Panc1 (cell line): ENCODE measurements around the gene AKAP9. TPM values are rescaled to one million over a fixed set of nuclear protein-coding genes. Genes with fewer than 3 reads are reported as not detected.
"Not testable (repeated sequence)": the region's sequence is repeated elsewhere in the genome, so short reads cannot be mapped to it uniquely, and the experiment has no call there.

ENCODE experiments used
- ATAC-seq: fragments of 200-7000 bp; cut with Tn5 transposase; 2 replicates; pipeline ENCODE4 v1.9.1; 2020; ENCODE audit warnings: mild to moderate bottlenecking, moderate library complexity
- BruUV-seq: library from RNA; stranded (reverse); fragments of 400-500 nt; replicated peaks from 2 replicates; lab custom pipeline; 2021; lab: Mats Ljungman, UMichigan
- CTCF ChIA-PET: fragments of 300-600 bp; sonication (Branson Sonifier 250); formaldehyde crosslinking; loops from one replicate; lab custom pipeline; 2022; ENCODE audit warnings: antibody characterized with exemption; lab: Charles Lee
- POLR2A ChIA-PET: fragments of 300-600 bp; sonication (Branson Sonifier 250); formaldehyde crosslinking; loops from one replicate; lab custom pipeline; 2022; ENCODE audit warnings: antibody characterized with exemption; lab: Charles Lee
- DNase-seq: peaks from one replicate; pipeline ENCODE4 v3.0.0-alpha.2; 2010; ENCODE audit warnings: low read depth, low spot score
- H3K27ac ChIP-seq: 2 replicates; pipeline ENCODE4 v1.5.1; 2011; ENCODE audit warnings: mild to moderate bottlenecking, low read length, inconsistent platforms
- H3K27me3 ChIP-seq: fragments of 200-500 bp; sonication (Bioruptor generic); 2 replicates; pipeline ENCODE4 v1.6.0; 2014; ENCODE audit warnings: low read length, inconsistent platforms; ENCODE audit not compliant: control insufficient read depth, insufficient read depth
- H3K36me3 ChIP-seq: fragments of 200-500 bp; sonication (Bioruptor generic); 2 replicates; pipeline ENCODE4 v1.5.1; 2014; ENCODE audit warnings: inconsistent platforms, mild to moderate bottlenecking, low read length, moderate library complexity; ENCODE audit not compliant: control insufficient read depth, insufficient read depth
- H3K4me1 ChIP-seq: 2 replicates; pipeline ENCODE4 v1.5.1; 2011; ENCODE audit warnings: inconsistent platforms, mild to moderate bottlenecking, low read length, moderate library complexity; ENCODE audit not compliant: control insufficient read depth, insufficient read depth
- H3K4me3 ChIP-seq, 2 experiments: 2 replicates each; pipeline ENCODE4 v1.5.1; 2011 to 2012; ENCODE audit warnings: low read depth in 2 of 2, low read length in 2 of 2, mild to moderate bottlenecking in 2 of 2, inconsistent platforms in 1 of 2, moderate library complexity in 1 of 2
- H3K9me3 ChIP-seq: fragments of 200-500 bp; sonication (Bioruptor generic); 2 replicates; pipeline ENCODE4 v1.5.1; 2014; ENCODE audit warnings: low read depth, mild to moderate bottlenecking, inconsistent platforms, low read length, moderate library complexity; ENCODE audit not compliant: control insufficient read depth, insufficient read depth
- CTCF ChIP-seq: fragments of 450-650 bp; IDR thresholded peaks from 2 replicates; pipeline ENCODE4 v1.5.1; 2017; ENCODE audit warnings: mild to moderate bottlenecking
- POLR2AphosphoS5 ChIP-seq: IDR thresholded peaks from 2 replicates; pipeline ENCODE4 v1.6.1; 2012; ENCODE audit warnings: mild to moderate bottlenecking, low read depth, low read length, moderate library complexity
- REST ChIP-seq, 2 experiments: IDR thresholded peaks; 2 replicates each; pipeline ENCODE4 v1.6.1; 2011 to 2012; ENCODE audit warnings: low read depth in 2 of 2, control low read depth in 1 of 2, low read length in 1 of 2, mild to moderate bottlenecking in 1 of 2, moderate library complexity in 1 of 2; ENCODE audit not compliant: insufficient read depth in 1 of 2
- SIN3A ChIP-seq: IDR thresholded peaks from 2 replicates; pipeline ENCODE4 v1.6.1; 2012; ENCODE audit warnings: low read depth, mild to moderate bottlenecking, low read length, moderate library complexity, borderline replicate concordance; ENCODE audit not compliant: insufficient read depth
- TCF7L2 ChIP-seq: IDR thresholded peaks from 2 replicates; pipeline ENCODE4 v1.6.1; 2011; ENCODE audit warnings: mild to moderate bottlenecking, low read depth, low read length, inconsistent platforms
- in situ Hi-C: cut with HindIII; loops from 2 replicates; pipeline ENCODE4 v1.10.0; 2016; ENCODE audit warnings: low sequenced_read_pairs, low pct_unique_long_range_greater_than_20kb
- intact Hi-C: fragments of 100-400 bp; cut with micrococcal nuclease; formaldehyde crosslinking; loops from one replicate; pipeline ENCODE4 v1.10.0; 2022; ENCODE audit not compliant: unreplicated experiment
- total RNA-seq: library from RNA; stranded (reverse); gene quantifications from one replicate; pipeline ENCODE4 v1.2.1, GENCODE V29; 2021; ENCODE audit not compliant: unreplicated experiment

AKAP9 gene
- total RNA-seq, 1 experiment from 2014 or later = 31.6 TPM

- ChIA-PET POLR2A (interaction anchor here (0.6 kb wide), 1 partner anchor 395 kb away, joined by 4 read pairs; no protein-coding TSS in a partner anchor), CTCF (no interaction called here)
- 0 out of 2 replicates have a peak, but pooled peaks cover 3% of the 10 kb centered on the region for H3K9me3 ChIP-seq
- H3K4me1 ChIP-seq = no peaks in the 10 kb centered on the region
- BruUV-seq = no TSS peak
- no peaks in the 10 kb centered on the region for H3K27me3 ChIP-seq
- no peak overlapping the region for H3K27ac ChIP-seq
- in situ Hi-C loops (no loop called here), intact Hi-C loops (no loop called here)
- H3K4me3 ChIP-seq = no peak overlapping the region
- H3K36me3 ChIP-seq = no peaks in the 10 kb centered on the region; the same call in 1 of the 2 replicates
- no peak for TF ChIP-seq TCF7L2
- no peak for TF ChIP-seq SIN3A
- no peak for TF ChIP-seq CTCF
- TF ChIP-seq POLR2AphosphoS5 = no peak
- TF ChIP-seq REST (IDR thresholded peaks at IDR 0.05; ENCODE audit: insufficient read depth in 1 of 2, low read depth in 2 of 2, low read length in 1 of 2) = no peak
- DNase-seq (peak; percentile 38), ATAC-seq (no peak)
These were observed 84.6 kb downstream of the AKAP9 start for GRCh38 chr7:92025260-92025659.

- DNase-seq, intact Hi-C loops, CTCF ChIA-PET, ATAC-seq, BruUV-seq, H3K9me3 ChIP-seq, POLR2A ChIA-PET, H3K27me3 ChIP-seq, H3K36me3 ChIP-seq, H3K4me1 ChIP-seq, H3K27ac ChIP-seq, in situ Hi-C loops, H3K4me3 ChIP-seq: not testable (repeated sequence)
These were observed 86.0 kb downstream of the AKAP9 start for GRCh38 chr7:92026635-92027034.

GRCh38 chr7:92027128-92027527 lies 86.5 kb downstream of the AKAP9 start:
- H3K4me3 ChIP-seq, intact Hi-C loops, in situ Hi-C loops, H3K4me1 ChIP-seq, DNase-seq, H3K27me3 ChIP-seq, H3K9me3 ChIP-seq, H3K36me3 ChIP-seq, CTCF ChIA-PET, H3K27ac ChIP-seq, POLR2A ChIA-PET, ATAC-seq, BruUV-seq: not testable (repeated sequence)
